Karpas-422 (cell line): ENCODE data around the gene HDAC10. TPM values are rescaled to one million over a fixed set of nuclear protein-coding genes. Genes with fewer than 3 reads are reported as not detected.

ENCODE experiments used
- DNase-seq: peaks from one replicate; pipeline ENCODE4 v3.0.0-alpha.2; 2015
- H2AFZ ChIP-seq: fragments of 200-600 bp; sonication (generic); 2 replicates; pipeline ENCODE4 v1.6.1; 2014; ENCODE audit warnings: antibody characterized with exemption, low read length, mixed read lengths
- H3K27ac ChIP-seq: fragments of 200-600 bp; sonication (generic); 2 replicates; pipeline ENCODE4 v1.5.1; 2014; ENCODE audit warnings: mild to moderate bottlenecking, low read length, moderate library complexity
- H3K27me3 ChIP-seq: fragments of 200-600 bp; sonication (generic); 2 replicates; pipeline ENCODE4 v1.6.1; 2014; ENCODE audit warnings: low read length, mixed read lengths
- H3K36me3 ChIP-seq: fragments of 200-600 bp; sonication (generic); 2 replicates; pipeline ENCODE4 v1.6.1; 2014; ENCODE audit warnings: low read length, mixed read lengths; ENCODE audit not compliant: insufficient read depth
- H3K4me1 ChIP-seq: fragments of 200-600 bp; sonication (generic); 2 replicates; pipeline ENCODE4 v1.6.1; 2014; ENCODE audit warnings: mild to moderate bottlenecking, low read length, mixed read lengths
- H3K4me2 ChIP-seq: fragments of 200-600 bp; sonication (generic); 2 replicates; pipeline ENCODE4 v1.6.1; 2014; ENCODE audit warnings: low read length, low read depth, mild to moderate bottlenecking; ENCODE audit not compliant: poor library complexity, severe bottlenecking
- H3K4me3 ChIP-seq: fragments of 200-600 bp; sonication (generic); 2 replicates; pipeline ENCODE4 v1.5.1; 2014; ENCODE audit warnings: mild to moderate bottlenecking, antibody characterized with exemption, low read length, mixed read lengths
- H3K79me2 ChIP-seq: fragments of 200-600 bp; sonication (generic); 2 replicates; pipeline ENCODE4 v1.6.1; 2014; ENCODE audit warnings: mild to moderate bottlenecking, low read length, mixed read lengths
- H3K9ac ChIP-seq: fragments of 200-600 bp; sonication (generic); 2 replicates; pipeline ENCODE4 v1.6.0; 2014; ENCODE audit warnings: low read length
- H3K9me2 ChIP-seq: fragments of 200-600 bp; sonication (generic), shearing (Covaris generic); replicated peaks from 2 replicates; pipeline ENCODE4 v1.6.0; 2014; ENCODE audit warnings: mild to moderate bottlenecking, low read length, moderate library complexity; ENCODE audit not compliant: insufficient read depth
- H3K9me3 ChIP-seq: fragments of 300-700, 200-600 bp; sonication (generic); 2 replicates; pipeline ENCODE4 v1.6.1; 2014; ENCODE audit warnings: low read length, mixed read lengths
- H4K20me1 ChIP-seq: fragments of 200-600 bp; sonication (generic); 2 replicates; pipeline ENCODE4 v1.6.1; 2014; ENCODE audit warnings: mild to moderate bottlenecking, antibody characterized with exemption, low read length, low read depth; ENCODE audit not compliant: insufficient read depth
- total RNA-seq: library from RNA; depleted of rRNA; stranded (reverse); fragments of >200 nt; shearing (Covaris generic); gene quantifications from 2 replicates; pipeline ENCODE4 v1.2.3, GENCODE V29; 2014; ENCODE audit warnings: low replicate concordance

The HDAC10 gene
- total RNA-seq, 1 experiment from 2014 or later = 42.3 TPM

- Histone ChIP-seq H2AFZ (no peak overlapping the region), H3K27ac (peak overlapping the region; percentile 85), H3K79me2 (peaks cover 24% of the 10 kb centered on the region), H3K9me3 (no peaks in the 10 kb centered on the region), H3K36me3 (peaks cover 10% of the 10 kb centered on the region; the same call in 1 of the 2 replicates), H3K4me2 (peak overlapping the region; percentile 97), H3K27me3 (no peaks in the 10 kb centered on the region), H3K9ac (peak overlapping the region; percentile 99), H3K4me3 (peak overlapping the region; percentile 99), H3K9me2 (no peaks in the 10 kb centered on the region), H4K20me1 (peaks cover 23% of the 10 kb centered on the region; the same call in 1 of the 2 replicates), H3K4me1 (peaks cover 48% of the 10 kb centered on the region)
- peak; percentile 71 for DNase-seq
Observed at GRCh38 chr22:50251477-50252081, 514 bp upstream of the HDAC10 start.

- H3K9me3 ChIP-seq = no peaks in the 10 kb centered on the region
- H3K9ac ChIP-seq = peak overlapping the region; percentile 99
- peaks cover 61% of the 10 kb centered on the region for H3K4me1 ChIP-seq
- H3K36me3 ChIP-seq = peaks cover 10% of the 10 kb centered on the region; the same call in 1 of the 2 replicates
- DNase-seq = no peak
- H3K9me2 ChIP-seq = no peaks in the 10 kb centered on the region
- H3K4me3 ChIP-seq = peak overlapping the region; percentile 99
- peaks cover 33% of the 10 kb centered on the region; the same call in 1 of the 2 replicates for H4K20me1 ChIP-seq
- peak overlapping the region; percentile 97 for H3K4me2 ChIP-seq
- H3K79me2 ChIP-seq = peaks cover 32% of the 10 kb centered on the region
- H2AFZ ChIP-seq = no peak overlapping the region
- peak overlapping the region; percentile 86; the same call in 1 of the 2 replicates for H3K27ac ChIP-seq
- no peaks in the 10 kb centered on the region for H3K27me3 ChIP-seq
Observed at GRCh38 chr22:50250249-50250554, 863 bp downstream of the HDAC10 start.

DNA sequence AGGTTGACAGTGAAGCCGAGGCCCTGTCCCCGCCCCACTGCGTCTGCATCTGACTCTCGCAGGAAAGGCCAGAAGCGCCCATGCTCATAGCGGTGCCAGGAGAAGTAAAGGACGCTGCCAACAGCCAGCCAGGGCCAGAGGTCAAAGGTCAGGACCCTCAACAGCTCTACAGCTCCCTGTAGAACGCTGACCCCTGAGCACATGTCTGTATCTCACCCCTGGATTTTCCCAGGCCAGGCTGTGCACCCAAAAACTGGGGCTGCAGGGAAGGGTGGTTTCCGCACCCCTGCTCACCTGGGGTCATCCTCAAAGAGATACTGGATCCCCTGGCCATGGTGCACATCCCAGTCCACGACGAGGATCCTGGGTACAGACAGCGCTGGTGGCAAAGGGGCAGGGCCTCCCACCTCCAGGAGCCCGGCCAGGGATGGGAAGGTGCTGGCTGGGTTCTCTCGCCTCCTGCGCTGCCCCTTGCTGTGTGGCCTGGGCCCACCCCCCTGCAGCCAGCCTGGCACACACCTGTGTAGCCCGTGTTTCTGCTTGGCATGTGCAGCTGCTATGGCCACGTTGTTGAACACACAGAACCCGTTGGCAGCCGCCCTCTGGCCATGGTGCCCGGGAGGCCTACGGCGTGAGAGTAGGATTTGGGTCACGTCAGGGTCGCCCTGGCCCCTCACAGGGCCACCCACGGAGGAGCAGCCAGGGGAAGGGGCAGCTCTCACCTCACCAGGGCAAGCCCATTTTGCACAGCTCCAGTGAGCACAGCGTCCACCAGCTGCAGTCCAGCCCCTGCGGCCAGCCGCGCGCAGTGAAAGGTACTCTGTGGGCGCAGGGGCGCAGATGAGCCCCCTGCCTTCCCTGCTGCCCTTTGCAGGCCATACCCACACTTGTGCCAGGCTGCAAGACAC is 1.5 kb downstream of the HDAC10 start:
- Histone ChIP-seq H3K4me3 (peak overlapping the region; percentile 99), H3K4me2 (peak overlapping the region; percentile 97), H3K79me2 (peaks cover 32% of the 10 kb centered on the region), H4K20me1 (peaks cover 33% of the 10 kb centered on the region; the same call in 1 of the 2 replicates), H2AFZ (no peak overlapping the region), H3K9me2 (no peaks in the 10 kb centered on the region), H3K4me1 (peaks cover 61% of the 10 kb centered on the region), H3K9me3 (no peaks in the 10 kb centered on the region), H3K27me3 (no peaks in the 10 kb centered on the region), H3K9ac (peak overlapping the region; percentile 99), H3K36me3 (peaks cover 10% of the 10 kb centered on the region; the same call in 1 of the 2 replicates), H3K27ac (no peak overlapping the region)
- no peak for DNase-seq

DNA sequence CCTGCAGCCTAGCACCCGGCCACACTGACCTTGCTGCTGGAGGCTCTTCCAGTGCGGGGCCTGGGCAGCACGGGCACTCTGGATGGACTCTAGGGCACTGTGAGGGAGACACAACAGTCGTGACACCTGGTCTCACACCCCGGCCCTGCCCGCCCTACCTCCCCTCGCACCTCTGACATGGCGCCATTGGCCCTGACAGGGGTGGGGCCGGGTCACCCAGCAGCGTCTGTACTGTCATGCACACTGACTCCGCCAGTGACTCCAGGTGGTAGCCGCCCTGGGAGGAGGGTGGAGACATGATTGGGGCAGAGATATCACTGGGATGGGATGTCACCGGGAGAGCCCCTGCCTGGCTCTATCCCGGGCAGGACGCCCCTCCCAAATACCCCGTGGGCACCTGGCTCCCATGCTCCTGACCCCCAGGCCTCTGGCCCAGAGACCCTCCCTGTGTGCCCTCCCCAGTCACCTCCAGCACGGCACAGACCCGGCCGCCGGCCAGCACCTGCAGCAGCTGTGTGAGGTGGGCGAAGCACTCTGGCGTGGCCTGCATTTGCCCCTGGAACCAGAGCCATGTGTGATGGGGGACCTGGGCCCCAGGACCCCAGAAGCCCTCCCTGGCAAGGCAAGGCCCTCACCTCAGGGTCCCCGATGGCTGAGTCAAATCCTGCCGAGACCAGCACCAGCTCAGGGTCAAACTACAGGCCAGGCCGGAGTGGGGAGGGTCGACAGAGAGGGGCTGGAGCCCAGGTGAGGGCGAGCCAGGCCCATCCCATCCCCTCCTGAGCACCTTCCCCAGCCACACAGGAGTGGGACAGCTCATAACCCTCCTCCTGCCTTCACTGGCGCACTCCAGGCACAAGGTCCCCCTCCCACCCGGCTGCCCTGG is 2.6 kb downstream of the HDAC10 start:
- DNase-seq = no peak
- Histone ChIP-seq H3K36me3 (peaks cover 10% of the 10 kb centered on the region; the same call in 1 of the 2 replicates), H3K9ac (no peak overlapping the region), H2AFZ (no peak overlapping the region), H3K4me2 (peak overlapping the region; percentile 42), H4K20me1 (peaks cover 34% of the 10 kb centered on the region; the same call in 1 of the 2 replicates), H3K27me3 (no peaks in the 10 kb centered on the region), H3K9me2 (no peaks in the 10 kb centered on the region), H3K9me3 (no peaks in the 10 kb centered on the region), H3K4me1 (peaks cover 69% of the 10 kb centered on the region), H3K4me3 (no peak overlapping the region; the same call in 1 of the 2 replicates), H3K79me2 (peaks cover 43% of the 10 kb centered on the region), H3K27ac (no peak overlapping the region)

GRCh38 chr22:50247748-50248147 is 3.3 kb downstream of the HDAC10 start:
- Histone ChIP-seq H3K9me2 (no peaks in the 10 kb centered on the region), H2AFZ (no peak overlapping the region), H3K36me3 (peaks cover 10% of the 10 kb centered on the region; the same call in 1 of the 2 replicates), H3K27ac (no peak overlapping the region), H3K4me2 (peak overlapping the region; percentile 42), H3K27me3 (no peaks in the 10 kb centered on the region), H3K9ac (peak overlapping the region; percentile 54), H3K9me3 (no peaks in the 10 kb centered on the region), H4K20me1 (peaks cover 34% of the 10 kb centered on the region; the same call in 1 of the 2 replicates), H3K4me1 (peaks cover 76% of the 10 kb centered on the region), H3K79me2 (peaks cover 49% of the 10 kb centered on the region), H3K4me3 (peak overlapping the region; percentile 31; the same call in 1 of the 2 replicates)
- DNase-seq = peak; percentile 96

- Histone ChIP-seq H3K36me3 (peaks cover 10% of the 10 kb centered on the region; the same call in 1 of the 2 replicates), H3K9ac (peak overlapping the region; percentile 72), H3K27ac (no peak overlapping the region), H3K27me3 (no peaks in the 10 kb centered on the region), H4K20me1 (peaks cover 36% of the 10 kb centered on the region; the same call in 1 of the 2 replicates), H3K4me1 (peaks cover 76% of the 10 kb centered on the region), H2AFZ (no peak overlapping the region), H3K9me2 (no peaks in the 10 kb centered on the region), H3K9me3 (no peaks in the 10 kb centered on the region), H3K79me2 (peaks cover 61% of the 10 kb centered on the region), H3K4me2 (peak overlapping the region; percentile 92), H3K4me3 (peak overlapping the region; percentile 71)
- no peak for DNase-seq
Observed at GRCh38 chr22:50246242-50247175, 4.6 kb downstream of the HDAC10 start.
